H1 (cell line): Measurements from ENCODE around the gene BNIP1. TPM values are rescaled to one million over a fixed set of nuclear protein-coding genes. Genes with fewer than 3 reads are reported as not detected.

Experiments
- CTCF ChIA-PET: fragments of 300-600 bp; sonication (Branson Sonifier 250); formaldehyde crosslinking; loops from one replicate; lab custom pipeline; 2021; ENCODE audit not compliant: partially characterized antibody; lab: Charles Lee
- POLR2A ChIA-PET: fragments of 300-600 bp; sonication (Branson Sonifier 250); formaldehyde crosslinking; loops from one replicate; lab custom pipeline; 2021; ENCODE audit warnings: inconsistent platforms; ENCODE audit not compliant: partially characterized antibody; lab: Charles Lee
- DNase-seq, 2 experiments: peaks; one replicate each; pipeline versions ENCODE4 v3.0.0 to v3.0.0-alpha.2; 2010 to 2022; ENCODE audit warnings: low spot score in 2 of 2, low read depth in 1 of 2, mixed read lengths in 1 of 2
- FAIRE-seq: peaks from 2 replicates; lab custom pipeline; 2011; peaks lifted over from hg19 to GRCh38; lab: Jason Lieb, UNC
- H2AFZ ChIP-seq: 2 replicates; pipeline ENCODE4 v1.8.1; 2012; ENCODE audit warnings: low read length, inconsistent platforms
- H2AK5ac ChIP-seq: 2 replicates; pipeline ENCODE4 v1.6.1; 2013; ENCODE audit warnings: low read depth, low read length
- H2BK120ac ChIP-seq: replicated peaks from 2 replicates; pipeline ENCODE3; 2013; ENCODE audit warnings: low read depth, low read length, inconsistent platforms
- H2BK12ac ChIP-seq: 2 replicates; pipeline ENCODE4 v1.6.1; 2013; ENCODE audit warnings: low read depth, low read length
- H2BK15ac ChIP-seq: 2 replicates; pipeline ENCODE4 v1.6.1; 2013; ENCODE audit warnings: low read length
- H2BK20ac ChIP-seq: 2 replicates; pipeline ENCODE4 v1.6.1; 2013; ENCODE audit warnings: low read length
- H2BK5ac ChIP-seq: 2 replicates; pipeline ENCODE4 v1.6.1; 2013; ENCODE audit warnings: low read depth, low read length
- H3K14ac ChIP-seq: 2 replicates; pipeline ENCODE4 v1.6.1; 2013; ENCODE audit warnings: inconsistent platforms; ENCODE audit not compliant: insufficient read length
- H3K18ac ChIP-seq: 2 replicates; pipeline ENCODE4 v1.6.1; 2013; ENCODE audit warnings: low read length; ENCODE audit errors: extremely low read depth
- H3K23ac ChIP-seq: 2 replicates; pipeline ENCODE4 v1.6.1; 2013; ENCODE audit warnings: inconsistent platforms; ENCODE audit not compliant: insufficient read length
- H3K23me2 ChIP-seq: 2 replicates; pipeline ENCODE4 v1.6.1; 2013; ENCODE audit warnings: low read depth, low read length
- H3K27ac ChIP-seq: 2 replicates; pipeline ENCODE4 v1.6.1; 2011; ENCODE audit warnings: low read depth, low read length, inconsistent platforms
- H3K27me3 ChIP-seq, 4 experiments: replicated peaks in 1 of 4; 1 replicate in 1 of 4; 2 replicates in 3 of 4; pipeline versions ENCODE4 v1.6.1 to v1.8.1; 2011 to 2013; ENCODE audit warnings: low read length in 3 of 4, mild to moderate bottlenecking in 3 of 4, inconsistent platforms in 2 of 4, mixed read lengths in 2 of 4, moderate library complexity in 1 of 4; ENCODE audit not compliant: control insufficient read depth in 3 of 4, insufficient read depth in 3 of 4; ENCODE audit errors: extremely low read depth in 1 of 4
- H3K36me3 ChIP-seq, 4 experiments: 2 replicates each; pipeline versions ENCODE4 v1.6.1 to v1.8.1; 2011 to 2013; ENCODE audit warnings: mild to moderate bottlenecking in 4 of 4, low read length in 3 of 4, moderate library complexity in 2 of 4, control low read depth in 1 of 4, inconsistent platforms in 1 of 4; ENCODE audit not compliant: insufficient read depth in 4 of 4, control insufficient read depth in 2 of 4
- H3K4ac ChIP-seq: replicated peaks from 2 replicates; pipeline ENCODE3; 2013; ENCODE audit warnings: low read length, low read depth, mixed read lengths, inconsistent platforms; ENCODE audit not compliant: insufficient read length
- H3K4me1 ChIP-seq, 4 experiments: replicated peaks in 1 of 4; 1 replicate in 1 of 4; 2 replicates in 3 of 4; pipeline versions ENCODE4 v1.6.1 to v1.8.1; 2011 to 2013; ENCODE audit warnings: low read length in 3 of 4, inconsistent platforms in 2 of 4, mixed read lengths in 1 of 4; ENCODE audit not compliant: insufficient read depth in 4 of 4, control insufficient read depth in 3 of 4
- H3K4me2 ChIP-seq, 2 experiments: 2 replicates each; pipeline versions ENCODE4 v1.6.1 to v1.8.1; 2011 to 2013; ENCODE audit warnings: low read depth in 2 of 2, low read length in 2 of 2, control low read depth in 1 of 2, inconsistent platforms in 1 of 2, mild to moderate bottlenecking in 1 of 2; ENCODE audit not compliant: insufficient read depth in 1 of 2
- H3K4me3 ChIP-seq, 4 experiments: fragments of 200-600, 300-600 bp in 1 of 4; sonication (generic), shearing (Covaris generic), sonication (Bioruptor Twin) in 1 of 4; 2 replicates each; pipeline versions ENCODE4 v1.5.1 to v1.8.1; 2011 to 2016; ENCODE audit warnings: low read length in 4 of 4, low read depth in 3 of 4, control low read depth in 2 of 4, inconsistent platforms in 2 of 4, mild to moderate bottlenecking in 2 of 4, mixed read lengths in 1 of 4, moderate library complexity in 1 of 4; ENCODE audit not compliant: insufficient read depth in 2 of 4; ENCODE audit errors: extremely low read depth in 1 of 4
- H3K56ac ChIP-seq: replicated peaks from 2 replicates; pipeline ENCODE3; 2013; ENCODE audit warnings: low read depth, mild to moderate bottlenecking, mixed read lengths, low read length, inconsistent platforms; ENCODE audit not compliant: insufficient read length
- H3K79me1 ChIP-seq: 2 replicates; pipeline ENCODE4 v1.6.1; 2013; ENCODE audit warnings: low read depth, low read length, control low read depth
- H3K79me2 ChIP-seq, 2 experiments: 2 replicates each; pipeline versions ENCODE4 v1.6.1 to v1.8.1; 2012 to 2013; ENCODE audit warnings: low read length in 2 of 2, mild to moderate bottlenecking in 2 of 2, inconsistent platforms in 1 of 2; ENCODE audit not compliant: insufficient read depth in 2 of 2, control insufficient read depth in 1 of 2
- H3K9ac ChIP-seq, 4 experiments: replicated peaks in 1 of 4; 1 replicate in 1 of 4; 2 replicates in 3 of 4; pipeline versions ENCODE4 v1.6.1 to v1.8.1; 2011 to 2013; ENCODE audit warnings: low read depth in 3 of 4, low read length in 3 of 4, control low read depth in 2 of 4, mild to moderate bottlenecking in 2 of 4, moderate library complexity in 2 of 4, inconsistent platforms in 1 of 4; ENCODE audit errors: extremely low read depth in 1 of 4
- H3K9me3 ChIP-seq, 2 experiments: 2 replicates each; pipeline versions ENCODE4 v1.6.1 to v1.8.1; 2012 to 2013; ENCODE audit warnings: mild to moderate bottlenecking in 2 of 2, moderate library complexity in 2 of 2, control low read depth in 1 of 2, inconsistent platforms in 1 of 2, low read depth in 1 of 2, low read length in 1 of 2, mixed read lengths in 1 of 2; ENCODE audit not compliant: insufficient read depth in 2 of 2
- H4K20me1 ChIP-seq, 2 experiments: replicated peaks in 1 of 2; 2 replicates each; pipeline versions ENCODE3 to v1.8.1; 2011 to 2013; ENCODE audit warnings: inconsistent platforms in 2 of 2, low read length in 2 of 2, mild to moderate bottlenecking in 1 of 2; ENCODE audit not compliant: insufficient read depth in 2 of 2, control insufficient read depth in 1 of 2
- H4K5ac ChIP-seq: 2 replicates; pipeline ENCODE4 v1.6.1; 2013; ENCODE audit warnings: low read length, low read depth, mixed read lengths, inconsistent platforms; ENCODE audit not compliant: insufficient read length
- H4K8ac ChIP-seq: 2 replicates; pipeline ENCODE4 v1.8.0; 2013; ENCODE audit warnings: mild to moderate bottlenecking, moderate library complexity, low read length, inconsistent platforms; ENCODE audit not compliant: insufficient read depth; ENCODE audit errors: extremely low read depth
- H4K91ac ChIP-seq: replicated peaks from 2 replicates; pipeline ENCODE3; 2013; ENCODE audit warnings: low read length, mixed read lengths, inconsistent platforms; ENCODE audit not compliant: insufficient read length
- WGBS, 2 experiments: shearing (Covaris generic) in 1 of 2; methylation state at CpG; one replicate each; pipeline versions ENCODE4 v1.1.6 to v1.1.7; 2013 to 2015; ENCODE audit warnings: low lambda C conversion rate in 2 of 2, mixed read lengths in 2 of 2, inconsistent platforms in 1 of 2, low coverage in 1 of 2, missing lambda C conversion rate in 1 of 2; ENCODE audit not compliant: insufficient replicate concordance in 2 of 2, insufficient coverage in 1 of 2, insufficient read length in 1 of 2; ENCODE audit errors: extremely low coverage in 1 of 2, missing lambda C conversion rate in 1 of 2; 5-methylcytosine and 5-hydroxymethylcytosine counted together
- long read RNA-seq, 2 experiments: library from RNA in 1 of 2; library from capped mRNA in 1 of 2; stranded (forward); transcript quantifications; one replicate each; pipeline ENCODE4 v2.0.0, GENCODE V29; 2021; ENCODE audit warnings: inconsistent platforms in 1 of 2
- polyA minus RNA-seq, 3 experiments: library from RNA; depleted of rRNA, polyadenylated mRNA; stranded (reverse); fragments of >200 nt; gene quantifications; 1 replicate in 2 of 3; 2 replicates in 1 of 3; pipeline ENCODE4 v1.2.3, GENCODE V29; 2011
- polyA plus RNA-seq, 7 experiments: library from polyadenylated mRNA; depleted of rRNA in 3 of 7; stranded (reverse) in 5 of 7; unstranded in 2 of 7; fragments of >200 nt in 5 of 7; fragments of 200-250 nt in 2 of 7; gene quantifications; 1 replicate in 5 of 7; 2 replicates in 1 of 7; 4 replicates in 1 of 7; pipeline versions ENCODE4 v1.2.1 to v1.2.3, GENCODE V29; 2011 to 2013; ENCODE audit warnings: missing spikeins in 2 of 7, mixed read lengths in 2 of 7
- total RNA-seq: library from RNA; stranded (reverse); fragmentation: NEBNext Ultra II Directional; extraction: Animal tissue kit (Norgen Biotek cat#: 25700); gene quantifications from 2 replicates; pipeline ENCODE4 v1.2.1, GENCODE V29; 2021
- TF ChIP-seq, protein P1 (sequence below): IDR thresholded peaks from 2 replicates; pipeline ENCODE4 v1.6.1; 2011; ENCODE audit warnings: low read depth, mild to moderate bottlenecking, low read length; ENCODE audit not compliant: insufficient read depth
- TF ChIP-seq, protein P2 (sequence below), 3 experiments: IDR thresholded peaks; 1 replicate in 2 of 3; 2 replicates in 1 of 3; pipeline versions ENCODE4 v1.5.1 to v1.6.1; 2011; ENCODE audit warnings: low read length in 3 of 3, mild to moderate bottlenecking in 3 of 3, inconsistent platforms in 2 of 3, low read depth in 1 of 3, moderate library complexity in 1 of 3; ENCODE audit not compliant: insufficient read depth in 1 of 3; ENCODE audit errors: control extremely low read depth in 1 of 3

Gene BNIP1, protein sequence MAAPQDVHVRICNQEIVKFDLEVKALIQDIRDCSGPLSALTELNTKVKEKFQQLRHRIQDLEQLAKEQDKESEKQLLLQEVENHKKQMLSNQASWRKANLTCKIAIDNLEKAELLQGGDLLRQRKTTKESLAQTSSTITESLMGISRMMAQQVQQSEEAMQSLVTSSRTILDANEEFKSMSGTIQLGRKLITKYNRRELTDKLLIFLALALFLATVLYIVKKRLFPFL
- 11.8 and 13.5 TPM in 2 replicates for total RNA-seq
- polyA plus RNA-seq (2011; rRNA removed): 14.6 and 14.7 TPM in 2 replicates
- polyA plus RNA-seq (2011; cell fraction: cytosol; rRNA removed): 15.5 TPM
- 11.2 TPM for polyA plus RNA-seq (2011; cell fraction: nucleus; rRNA removed)
- 11.8 to 12.2 TPM (median 12.0 TPM) in 4 replicates for polyA plus RNA-seq (2012, experiment 1 of 2)
- 19.5 TPM for polyA plus RNA-seq (2012, experiment 2 of 2)
- polyA plus RNA-seq (2013, experiment 1 of 2): 12.6 TPM
- polyA plus RNA-seq (2013, experiment 2 of 2): 12.9 TPM
- 8.4 and 11.8 TPM in 2 replicates for polyA minus RNA-seq (2011; rRNA and poly(A)+ RNA removed)
- 5.3 TPM for polyA minus RNA-seq (2011; cell fraction: cytosol; rRNA and poly(A)+ RNA removed)
- 5.6 TPM for polyA minus RNA-seq (2011; cell fraction: nucleus; rRNA and poly(A)+ RNA removed)
- long read RNA-seq, experiment 1, transcript BNIP1-202 (6 exons, 1,184 nt): major isoform, 8 of 16 reads
- long read RNA-seq, experiment 1, partial matches to known transcripts: 3 of 16 reads
- long read RNA-seq, experiment 1, other reads (novel, unspliced or antisense): 4 of 16 reads
- long read RNA-seq, experiment 2, transcript BNIP1-202 (6 exons, 1,184 nt): major isoform, 23 of 26 reads
- long read RNA-seq, experiment 2, partial matches to known transcripts: 0 of 26 reads
- long read RNA-seq, experiment 2, other reads (novel, unspliced or antisense): 1 of 26 reads

DNA sequence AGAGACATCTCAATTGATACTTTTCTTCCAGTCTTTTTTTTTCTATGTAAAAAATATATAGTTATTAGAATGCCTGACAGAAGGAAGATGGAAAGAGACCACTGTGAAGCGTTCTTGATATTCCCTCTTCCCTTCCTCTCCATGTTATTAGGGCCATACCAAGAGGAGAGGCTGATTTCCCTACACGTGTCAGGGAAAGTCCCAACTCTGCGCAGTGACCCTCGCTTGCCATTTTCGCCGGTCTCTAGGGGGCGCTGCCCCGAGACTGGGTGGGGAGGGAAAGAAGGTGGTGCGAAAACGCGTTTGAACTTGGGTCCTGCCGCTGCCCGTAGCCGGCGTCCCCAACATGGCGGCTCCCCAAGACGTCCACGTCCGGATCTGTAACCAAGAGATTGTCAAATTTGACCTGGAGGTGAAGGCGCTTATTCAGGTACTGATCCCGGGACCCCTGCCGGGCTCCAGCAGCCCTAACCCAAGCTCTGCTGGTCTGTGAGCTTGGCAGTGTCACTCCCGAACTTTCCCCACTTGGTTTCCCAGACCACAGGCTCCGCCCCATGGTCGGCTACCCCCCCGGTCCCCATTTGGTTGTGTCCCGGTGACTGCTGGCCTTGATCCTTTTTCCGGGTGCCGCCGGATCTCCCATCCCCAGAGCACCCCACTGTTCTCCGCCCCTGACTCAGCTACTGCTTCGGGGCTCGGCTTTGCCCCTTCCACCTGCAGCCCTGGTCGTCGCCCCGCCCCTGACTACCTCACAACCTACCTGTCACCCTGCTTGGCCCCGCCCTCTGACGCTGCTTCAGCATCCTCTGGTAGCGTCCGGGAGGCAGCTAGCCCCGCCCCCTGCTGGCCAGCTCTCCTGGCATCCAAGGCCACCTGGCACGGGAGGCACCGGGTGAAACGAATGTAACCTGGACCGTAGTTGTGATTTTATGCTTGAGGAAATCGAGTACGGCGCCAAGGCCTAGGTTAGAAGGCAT, at the start of gene BNIP1:
Gene BNIP1, plus strand, starts transcription at position 332 of the 977 bp plus-strand sequence. Its CDS starts 15 bp downstream, at position 347.
- ChIA-PET POLR2A (interaction anchor here (1.0 to 1.3 kb wide), 3 partner anchors 119 to 184 kb away, joined by 3 to 7 read pairs (median 4); partner anchors contain the start of gene STC2), CTCF (interaction anchor here (0.7 to 2.8 kb wide), 24 partner anchors 9 to 971 kb away, joined by 3 to 15 read pairs (median 4); no protein-coding TSS in a partner anchor)
- peak within 1 kb of the TSS; percentile 32 for H4K5ac ChIP-seq
- H4K20me1 ChIP-seq: no peaks in the 10 kb centered on the region
- H3K4me2 ChIP-seq: peak within 1 kb of the TSS; percentile 58 to 93
- H3K27me3 ChIP-seq: no peaks in the 10 kb centered on the region
- H2BK12ac ChIP-seq: no peak within 1 kb of the TSS; the same call in none of the 2 replicates
- peak within 1 kb of the TSS; percentile 60 for H3K27ac ChIP-seq
- no peak within 1 kb of the TSS for H4K91ac ChIP-seq
- H3K4me3 ChIP-seq: peak within 1 kb of the TSS; percentile 58 to 97 (median 94)
- peak within 1 kb of the TSS; percentile 58 for H4K8ac ChIP-seq
- H3K9me3 ChIP-seq: no peaks in the 10 kb centered on the region
- no peak within 1 kb of the TSS for H2BK120ac ChIP-seq
- peak within 1 kb of the TSS; percentile 29; the same call in 1 of the 2 replicates for H2BK5ac ChIP-seq
- peaks cover 4 to 9% (median 6%) of the 10 kb centered on the region in 4 experiments; a peak in 6 of 7 replicates for H3K4me1 ChIP-seq
- FAIRE-seq: peak; percentile 88
- peak; percentile 87 to 99 for DNase-seq
- H3K56ac ChIP-seq: no peak within 1 kb of the TSS
- H3K18ac ChIP-seq: peak within 1 kb of the TSS; percentile 34
- H3K14ac ChIP-seq: no peak within 1 kb of the TSS
- H2AK5ac ChIP-seq: no peak within 1 kb of the TSS
- peak within 1 kb of the TSS; percentile 100 for H2AFZ ChIP-seq
- H3K9ac ChIP-seq: peak within 1 kb of the TSS in 3 of 4 experiments; percentile 60 to 66 (median 65); a peak in 5 of 7 replicates
- peaks cover 0 to 3% (median 0%) of the 10 kb centered on the region in 4 experiments; a peak in 3 of 8 replicates for H3K36me3 ChIP-seq
- no peak within 1 kb of the TSS for H3K4ac ChIP-seq
- H3K79me1 ChIP-seq: no peaks in the 10 kb centered on the region
- H2BK15ac ChIP-seq: no peak within 1 kb of the TSS
- 3% methylated on average over 48 of the region's 48 CpGs; no CpG with 5 or more reads in 1 of the 2 experiments for WGBS, 2 experiments
- no peaks in the 10 kb centered on the region for H3K79me2 ChIP-seq
- no peak within 1 kb of the TSS for H2BK20ac ChIP-seq
- peaks cover 2% of the 10 kb centered on the region; the same call in 1 of the 2 replicates for H3K23me2 ChIP-seq
- H3K23ac ChIP-seq: no peak within 1 kb of the TSS
- TF ChIP-seq, protein P1, sequence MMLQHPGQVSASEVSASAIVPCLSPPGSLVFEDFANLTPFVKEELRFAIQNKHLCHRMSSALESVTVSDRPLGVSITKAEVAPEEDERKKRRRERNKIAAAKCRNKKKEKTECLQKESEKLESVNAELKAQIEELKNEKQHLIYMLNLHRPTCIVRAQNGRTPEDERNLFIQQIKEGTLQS: no peak
- TF ChIP-seq, protein P2, sequence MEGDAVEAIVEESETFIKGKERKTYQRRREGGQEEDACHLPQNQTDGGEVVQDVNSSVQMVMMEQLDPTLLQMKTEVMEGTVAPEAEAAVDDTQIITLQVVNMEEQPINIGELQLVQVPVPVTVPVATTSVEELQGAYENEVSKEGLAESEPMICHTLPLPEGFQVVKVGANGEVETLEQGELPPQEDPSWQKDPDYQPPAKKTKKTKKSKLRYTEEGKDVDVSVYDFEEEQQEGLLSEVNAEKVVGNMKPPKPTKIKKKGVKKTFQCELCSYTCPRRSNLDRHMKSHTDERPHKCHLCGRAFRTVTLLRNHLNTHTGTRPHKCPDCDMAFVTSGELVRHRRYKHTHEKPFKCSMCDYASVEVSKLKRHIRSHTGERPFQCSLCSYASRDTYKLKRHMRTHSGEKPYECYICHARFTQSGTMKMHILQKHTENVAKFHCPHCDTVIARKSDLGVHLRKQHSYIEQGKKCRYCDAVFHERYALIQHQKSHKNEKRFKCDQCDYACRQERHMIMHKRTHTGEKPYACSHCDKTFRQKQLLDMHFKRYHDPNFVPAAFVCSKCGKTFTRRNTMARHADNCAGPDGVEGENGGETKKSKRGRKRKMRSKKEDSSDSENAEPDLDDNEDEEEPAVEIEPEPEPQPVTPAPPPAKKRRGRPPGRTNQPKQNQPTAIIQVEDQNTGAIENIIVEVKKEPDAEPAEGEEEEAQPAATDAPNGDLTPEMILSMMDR (IDR thresholded peaks at IDR 0.05; ENCODE audit: control extremely low read depth in 1 of 3, insufficient read depth in 1 of 3, low read depth in 1 of 3, low read length in 3 of 3): peak; percentile 88 to 98 (median 92)
